Common myeloid progenitor, CD34-positive (primary cell): ENCODE measurements around the gene PAX5.

Experiments
- CTCF ChIA-PET: fragments of 350-600 bp; sonication (Branson Sonifier 250); formaldehyde crosslinking; loops from one replicate; lab custom pipeline; 2021; ENCODE audit warnings: antibody characterized with exemption; lab: Charles Lee
- POLR2A ChIA-PET: fragments of 350-600 bp; sonication (Branson Sonifier 250); formaldehyde crosslinking; loops from one replicate; lab custom pipeline; 2021; ENCODE audit warnings: antibody characterized with exemption; lab: Charles Lee
- DNase-seq, 3 donors: peaks; one replicate each; pipeline versions ENCODE4 v3.0.0 to v3.0.0-alpha.2; 2013
- H3K27ac ChIP-seq, 2 experiments: 1 replicate in 1 of 2; 2 replicates in 1 of 2; pipeline ENCODE4 v1.7.0; 2013; ENCODE audit warnings: inconsistent platforms in 2 of 2, low read length in 2 of 2, mild to moderate bottlenecking in 2 of 2, low read depth in 1 of 2, moderate library complexity in 1 of 2; ENCODE audit not compliant: severe bottlenecking in 2 of 2, insufficient read depth in 1 of 2, poor library complexity in 1 of 2
- H3K27me3 ChIP-seq, 5 experiments: replicated peaks in 2 of 5; 1 replicate in 3 of 5; 2 replicates in 2 of 5; pipeline versions ENCODE4 v1.6.1 to v1.7.0; 2013; ENCODE audit warnings: low read length in 4 of 5, mild to moderate bottlenecking in 2 of 5, moderate library complexity in 2 of 5, inconsistent platforms in 1 of 5; ENCODE audit not compliant: insufficient read depth in 5 of 5, control insufficient read depth in 4 of 5
- H3K36me3 ChIP-seq, 4 experiments: 1 replicate in 2 of 4; 2 replicates in 2 of 4; pipeline versions ENCODE4 v1.6.1 to v1.7.0; 2013; ENCODE audit warnings: low read length in 3 of 4, control low read depth in 1 of 4, mild to moderate bottlenecking in 1 of 4; ENCODE audit not compliant: control insufficient read depth in 4 of 4, insufficient read depth in 4 of 4
- H3K4me1 ChIP-seq, 4 experiments: 1 replicate in 3 of 4; 2 replicates in 1 of 4; pipeline versions ENCODE4 v1.6.1 to v1.7.1; 2013; ENCODE audit warnings: low read length in 3 of 4, mild to moderate bottlenecking in 3 of 4, control low read depth in 1 of 4, inconsistent platforms in 1 of 4, moderate library complexity in 1 of 4; ENCODE audit not compliant: control insufficient read depth in 4 of 4, insufficient read depth in 4 of 4; ENCODE audit errors: control extremely low read depth in 1 of 4
- H3K4me3 ChIP-seq, 7 experiments: 1 replicate in 4 of 7; 2 replicates in 3 of 7; pipeline versions ENCODE4 v1.5.1 to v1.7.0; 2013; ENCODE audit warnings: mild to moderate bottlenecking in 7 of 7, low read length in 6 of 7, moderate library complexity in 6 of 7, inconsistent platforms in 2 of 7, low read depth in 2 of 7, control low read depth in 1 of 7; ENCODE audit not compliant: insufficient read depth in 4 of 7, control insufficient read depth in 1 of 7; ENCODE audit errors: extremely low read depth in 1 of 7
- H3K9me3 ChIP-seq, 5 experiments: 1 replicate in 4 of 5; 2 replicates in 1 of 5; pipeline versions ENCODE4 v1.6.1 to v1.7.1; 2013; ENCODE audit warnings: low read length in 4 of 5, mild to moderate bottlenecking in 2 of 5, inconsistent platforms in 1 of 5, low read depth in 1 of 5, moderate library complexity in 1 of 5; ENCODE audit not compliant: control insufficient read depth in 4 of 5, insufficient read depth in 2 of 5; ENCODE audit errors: control extremely low read depth in 1 of 5
- WGBS: methylation state at CpG from one replicate; pipeline ENCODE4 v1.1.5; 2013; ENCODE audit not compliant: insufficient coverage; 5-methylcytosine and 5-hydroxymethylcytosine counted together

The PAX5 gene

GRCh38 chr9:37010180-37010579 lies 23.9 kb downstream of the PAX5 start:
- Histone ChIP-seq H3K27me3 (peaks cover 11 to 82% (median 34%) of the 10 kb centered on the region in 5 experiments), H3K27ac (no peak overlapping the region), H3K36me3 (no peaks in the 10 kb centered on the region), H3K9me3 (no peaks in the 10 kb centered on the region), H3K4me1 (no peaks in the 10 kb centered on the region), H3K4me3 (no peak overlapping the region)
- DNase-seq: no peak
- ChIA-PET CTCF (interaction anchor here (0.9 to 1.9 kb wide), 4 partner anchors 14 to 137 kb away, joined by 3 to 5 read pairs (median 4); no protein-coding TSS in a partner anchor), POLR2A (no interaction called here)
- WGBS: 83% methylated on average over 7 of the region's 7 CpGs

DNA sequence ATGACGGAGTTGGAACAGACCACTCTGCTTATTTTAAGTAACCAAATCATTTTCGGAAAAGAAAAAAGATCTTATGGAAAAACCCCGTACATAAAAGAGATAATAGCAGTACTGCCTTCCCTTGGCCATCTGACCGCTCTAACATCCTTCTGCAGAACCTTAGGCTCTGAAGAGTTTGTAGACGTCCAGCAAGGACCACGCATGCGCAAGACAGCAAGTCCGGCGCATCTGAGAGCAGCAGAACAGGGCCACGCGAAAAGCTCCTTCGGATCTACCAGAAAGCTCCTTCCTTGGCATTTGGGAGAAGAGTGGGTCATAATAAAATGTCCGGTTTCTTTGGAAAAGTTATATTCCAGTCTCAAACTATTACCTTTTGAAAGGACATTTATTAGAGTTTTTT lies 26.8 kb downstream of the PAX5 start:
- Histone ChIP-seq H3K27ac (no peak overlapping the region), H3K9me3 (no peaks in the 10 kb centered on the region), H3K4me1 (peaks cover 0 to 5% (median 2%) of the 10 kb centered on the region in 4 experiments), H3K36me3 (no peaks in the 10 kb centered on the region), H3K4me3 (no peak overlapping the region), H3K27me3 (peaks cover 16 to 85% (median 35%) of the 10 kb centered on the region in 5 experiments)
- CTCF ChIA-PET: interaction anchor here (1.6 kb wide), 1 partner anchor 8 kb away, joined by 4 read pairs; no protein-coding TSS in a partner anchor
- DNase-seq: no peak
- 84% methylated on average over 9 of the region's 13 CpGs for WGBS
- POLR2A ChIA-PET: no interaction called here

DNA sequence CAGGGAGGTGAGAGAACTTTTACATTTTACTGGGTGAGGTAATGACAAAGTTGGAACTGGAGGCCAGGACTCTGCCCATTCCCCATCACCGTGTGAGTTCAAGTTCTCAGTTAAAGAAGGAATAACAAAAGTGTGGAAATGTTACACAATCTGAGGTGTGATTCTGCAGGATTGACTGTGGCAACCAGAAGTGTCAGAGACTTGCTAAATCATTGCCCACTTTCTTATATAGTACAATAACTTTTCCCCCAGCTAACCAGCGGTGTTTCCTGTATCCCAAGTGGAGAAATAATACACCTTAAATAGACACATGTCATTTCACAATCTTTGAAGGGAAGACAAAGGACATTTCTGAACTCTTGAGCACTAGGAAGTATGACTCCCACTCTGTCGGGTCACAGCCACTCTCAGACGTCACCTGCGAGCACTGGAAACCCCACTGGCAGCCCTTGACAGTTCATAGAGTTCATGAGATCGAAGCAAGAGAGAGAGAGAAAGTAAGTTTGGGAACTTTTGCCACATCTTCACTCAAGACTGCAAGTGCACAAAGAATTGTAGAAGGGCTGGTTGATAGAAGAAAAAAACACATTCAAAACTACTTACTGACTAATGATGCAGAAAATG lies 28.4 kb downstream of the PAX5 start:
- 77% methylated on average over 5 of the region's 6 CpGs for whole genome bisulfite sequencing

GRCh38 chr9:37004424-37004935 lies 29.6 kb downstream of the PAX5 start:
- H3K36me3 ChIP-seq: no peaks in the 10 kb centered on the region
- H3K9me3 ChIP-seq: no peaks in the 10 kb centered on the region
- H3K4me1 ChIP-seq: peaks cover 0 to 7% (median 2%) of the 10 kb centered on the region in 4 experiments
- H3K27me3 ChIP-seq: peaks cover 16 to 92% (median 39%) of the 10 kb centered on the region in 5 experiments
- 53% methylated on average over 4 of the region's 5 CpGs for WGBS
- no peak overlapping the region for H3K27ac ChIP-seq
- no peak overlapping the region for H3K4me3 ChIP-seq
- ChIA-PET POLR2A (no interaction called here), CTCF (interaction anchor here (1.3 kb wide), 1 partner anchor 305 kb away, joined by 3 read pairs; no protein-coding TSS in a partner anchor)
- DNase-seq: no peak

More for the DNA sequence above, 28.4 kb downstream of the PAX5 start:
- H3K4me1 ChIP-seq: peaks cover 0 to 7% (median 2%) of the 10 kb centered on the region in 4 experiments
- no peak overlapping the region for H3K4me3 ChIP-seq
- DNase-seq: no peak
- H3K36me3 ChIP-seq: no peaks in the 10 kb centered on the region
- CTCF ChIA-PET: interaction anchor here (0.9 to 1.9 kb wide), 3 partner anchors 9 to 133 kb away, joined by 3 to 6 read pairs (median 3); no protein-coding TSS in a partner anchor
- no peaks in the 10 kb centered on the region for H3K9me3 ChIP-seq
- POLR2A ChIA-PET: no interaction called here
- peaks cover 16 to 90% (median 38%) of the 10 kb centered on the region in 5 experiments for H3K27me3 ChIP-seq
- H3K27ac ChIP-seq: no peak overlapping the region

DNA sequence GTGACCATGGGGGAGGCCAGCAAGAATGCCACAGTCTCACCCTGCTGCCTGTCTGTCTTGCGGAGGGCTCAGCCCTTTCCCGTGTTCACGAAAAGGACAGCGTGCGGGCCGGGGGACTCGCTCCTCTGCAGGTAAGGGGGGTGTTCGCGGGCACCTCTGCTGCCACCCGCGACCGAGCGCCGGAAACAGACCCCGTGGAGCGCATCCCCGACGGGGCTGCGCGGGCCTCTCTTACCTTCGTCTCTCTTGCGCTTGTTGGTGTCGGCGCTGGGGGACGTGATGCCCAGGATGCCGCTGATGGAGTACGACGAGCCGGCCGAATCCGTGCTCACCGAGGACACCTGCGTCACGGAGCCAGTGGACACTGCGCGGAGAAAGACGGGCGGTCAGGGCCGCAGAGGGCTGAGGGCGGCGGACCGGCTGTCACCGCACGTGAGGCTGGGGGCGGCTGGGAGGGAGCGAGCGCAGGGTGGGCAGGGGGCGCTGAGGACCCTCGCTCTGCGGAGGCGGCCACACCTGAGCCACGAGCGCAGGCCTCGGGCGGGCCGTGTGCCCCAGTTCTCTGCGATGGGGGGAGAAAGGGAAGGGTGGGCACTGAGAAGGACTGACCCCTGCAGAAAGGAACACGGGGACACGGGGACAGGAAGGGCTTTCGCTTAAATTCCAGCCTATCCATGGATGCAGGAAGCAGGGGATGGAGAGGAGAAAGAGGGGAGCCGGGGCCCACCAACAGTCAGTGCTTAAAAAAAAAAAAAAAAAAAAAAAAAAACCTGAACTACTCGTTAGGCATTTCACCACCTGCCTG lies 31.5 kb downstream of the PAX5 start:
- CTCF ChIA-PET: no interaction called here
- H3K9me3 ChIP-seq: no peaks in the 10 kb centered on the region
- POLR2A ChIA-PET: no interaction called here
- WGBS: 5% methylated on average over 51 of the region's 62 CpGs
- no peak overlapping the region for H3K4me3 ChIP-seq
- peaks cover 12 to 92% (median 48%) of the 10 kb centered on the region in 5 experiments for H3K27me3 ChIP-seq
- H3K36me3 ChIP-seq: no peaks in the 10 kb centered on the region
- DNase-seq: peak in 1 of 3 donors; percentile 8
- no peak overlapping the region for H3K27ac ChIP-seq
- H3K4me1 ChIP-seq: peaks cover 0 to 7% (median 2%) of the 10 kb centered on the region in 4 experiments

- H3K4me1 ChIP-seq: peaks cover 0 to 7% (median 2%) of the 10 kb centered on the region in 4 experiments
- no peak for DNase-seq
- ChIA-PET CTCF (no interaction called here), POLR2A (no interaction called here)
- no peak overlapping the region for H3K4me3 ChIP-seq
- H3K27me3 ChIP-seq: peaks cover 12 to 94% (median 49%) of the 10 kb centered on the region in 5 experiments
- H3K9me3 ChIP-seq: no peaks in the 10 kb centered on the region
- 51% methylated on average over 7 of the region's 11 CpGs for WGBS
- no peak overlapping the region for H3K27ac ChIP-seq
- H3K36me3 ChIP-seq: no peaks in the 10 kb centered on the region
Measured at GRCh38 chr9:37002036-37002412, 32.0 kb downstream of the PAX5 start.
